Hepatocyte (in vitro differentiated cells): Measurements from ENCODE around the gene OR13C3.

Experiments
- EZH2 ChIP-seq: fragments of 200-600 bp; sonication (generic); IDR thresholded peaks from 2 replicates; pipeline ENCODE4 v1.6.1; 2016; ENCODE audit warnings: antibody characterized with exemption, mild to moderate bottlenecking, borderline replicate concordance
- EZH2phosphoT487 ChIP-seq: fragments of 200-600 bp; sonication (generic); IDR thresholded peaks from one replicate; pipeline ENCODE4 v1.6.1; 2018; ENCODE audit warnings: antibody characterized with exemption, mild to moderate bottlenecking, low read depth, moderate library complexity; ENCODE audit not compliant: unreplicated experiment, severe bottlenecking
- TF ChIP-seq, protein P1 (sequence below): fragments of 200-600 bp; sonication (generic); IDR thresholded peaks from 2 replicates; pipeline ENCODE4 v1.5.1; 2016; ENCODE audit warnings: antibody characterized with exemption, mild to moderate bottlenecking; ENCODE audit not compliant: poor library complexity

DNA sequence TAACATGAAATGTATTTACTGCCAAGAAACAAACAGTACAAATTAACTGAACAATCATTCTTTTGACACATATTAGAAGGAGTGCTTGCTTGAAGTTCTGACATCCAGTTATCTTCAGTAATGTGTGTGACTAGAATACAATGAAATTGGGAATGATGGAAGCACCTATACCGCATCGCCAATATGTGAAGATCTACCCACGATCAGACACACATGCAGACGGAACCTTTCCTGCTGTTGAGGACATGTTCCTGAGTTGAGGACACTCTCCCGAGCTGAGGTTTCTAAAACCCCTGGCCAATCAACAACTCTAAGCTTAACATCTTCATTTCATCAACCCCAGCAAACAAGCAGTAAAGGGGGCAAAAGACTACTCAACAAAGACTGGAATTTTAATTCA is at the start of gene OR13C3:
- TF ChIP-seq, protein P1, sequence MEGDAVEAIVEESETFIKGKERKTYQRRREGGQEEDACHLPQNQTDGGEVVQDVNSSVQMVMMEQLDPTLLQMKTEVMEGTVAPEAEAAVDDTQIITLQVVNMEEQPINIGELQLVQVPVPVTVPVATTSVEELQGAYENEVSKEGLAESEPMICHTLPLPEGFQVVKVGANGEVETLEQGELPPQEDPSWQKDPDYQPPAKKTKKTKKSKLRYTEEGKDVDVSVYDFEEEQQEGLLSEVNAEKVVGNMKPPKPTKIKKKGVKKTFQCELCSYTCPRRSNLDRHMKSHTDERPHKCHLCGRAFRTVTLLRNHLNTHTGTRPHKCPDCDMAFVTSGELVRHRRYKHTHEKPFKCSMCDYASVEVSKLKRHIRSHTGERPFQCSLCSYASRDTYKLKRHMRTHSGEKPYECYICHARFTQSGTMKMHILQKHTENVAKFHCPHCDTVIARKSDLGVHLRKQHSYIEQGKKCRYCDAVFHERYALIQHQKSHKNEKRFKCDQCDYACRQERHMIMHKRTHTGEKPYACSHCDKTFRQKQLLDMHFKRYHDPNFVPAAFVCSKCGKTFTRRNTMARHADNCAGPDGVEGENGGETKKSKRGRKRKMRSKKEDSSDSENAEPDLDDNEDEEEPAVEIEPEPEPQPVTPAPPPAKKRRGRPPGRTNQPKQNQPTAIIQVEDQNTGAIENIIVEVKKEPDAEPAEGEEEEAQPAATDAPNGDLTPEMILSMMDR, result no peak
- TF ChIP-seq EZH2, result no peak
- TF ChIP-seq EZH2phosphoT487, result no peak
